Activated CD4-positive, alpha-beta T cell treated with anti-CD3 and anti-CD28 coated beads for 48 hours (primary cell): ENCODE data around the gene CXCR5.
"Not testable (repeated sequence)": the region's sequence is repeated elsewhere in the genome, so short reads cannot be mapped to it uniquely, and the experiment has no call there.

ENCODE experiments used
- DNase-seq: peaks from one replicate; pipeline ENCODE4 v3.0.0-alpha.2; 2020

CXCR5 gene

GRCh38 chr11:118883368-118884071 is at the start of gene CXCR5:
CXCR5 (plus strand) TSS chr11:118883892; CDS start chr11:118883942, 50 bp downstream.
- peak; percentile 78 for DNase-seq

- no peak for DNase-seq
Observed at GRCh38 chr11:118834427-118835028, 49.2 kb upstream of the CXCR5 start.

DNA sequence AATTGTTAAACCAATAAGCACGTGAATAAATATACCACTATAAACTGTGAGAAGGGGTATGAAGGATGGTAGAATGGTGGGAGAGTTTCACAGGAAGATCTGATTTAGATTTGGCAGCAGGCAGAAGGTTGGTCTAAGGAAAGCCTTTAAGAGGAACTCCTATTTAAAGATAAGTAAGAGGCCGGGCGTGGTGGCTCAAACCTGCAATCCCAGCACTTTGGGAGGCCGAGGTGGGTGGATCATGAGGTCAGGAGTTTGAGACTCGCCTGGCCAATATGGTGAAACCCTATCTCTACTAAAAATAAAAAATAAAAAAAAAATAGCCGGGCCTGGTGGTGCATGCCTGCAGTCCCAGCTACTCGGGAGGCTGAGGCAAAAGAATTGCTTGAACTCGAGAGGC is 45.8 kb upstream of the CXCR5 start:
- no peak for DNase-seq

GRCh38 chr11:118838905-118839553 is 44.7 kb upstream of the CXCR5 start:
- peak; percentile 8 for DNase-seq

DNA sequence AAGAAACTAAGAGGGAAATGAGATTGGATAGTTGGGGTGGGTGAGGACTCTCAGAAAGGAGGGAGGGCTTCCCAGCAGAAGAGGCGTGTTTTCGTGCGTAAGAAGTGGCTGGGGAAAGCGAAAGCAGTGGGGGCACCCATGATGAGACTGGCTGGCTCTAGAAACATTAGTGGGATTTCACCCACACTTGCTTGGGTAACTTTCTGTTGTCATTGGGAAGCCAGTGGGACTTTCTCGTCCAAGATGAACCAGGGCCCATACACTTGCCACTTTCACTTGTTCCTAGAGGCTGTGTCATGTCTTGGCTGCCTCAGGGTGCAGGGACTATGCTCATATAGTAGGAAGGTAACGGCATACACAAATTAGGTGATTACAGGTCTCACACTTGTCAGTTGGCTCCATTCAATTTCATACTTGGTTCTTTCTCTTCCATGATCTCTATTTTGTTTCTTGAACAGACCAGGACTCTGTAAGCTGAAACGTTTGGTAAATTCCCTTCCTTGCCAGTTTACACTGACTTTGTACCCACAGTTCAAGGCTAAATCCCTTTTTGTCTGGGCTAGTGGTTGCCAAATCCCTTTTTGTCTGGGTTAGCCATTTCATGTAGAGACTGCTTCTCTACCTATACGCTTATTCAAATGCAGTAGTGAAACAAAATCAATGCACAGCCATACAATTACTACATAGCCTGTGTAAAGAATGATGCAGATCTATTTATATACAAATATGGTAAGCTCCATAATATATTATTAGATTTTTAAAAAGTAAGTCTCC is 42.0 kb upstream of the CXCR5 start:
- DNase-seq = peak; percentile 54

- DNase-seq = no peak
Observed at GRCh38 chr11:118842369-118842768, 41.3 kb upstream of the CXCR5 start.

- DNase-seq = not testable (repeated sequence)
Observed at GRCh38 chr11:118842843-118843242, 40.8 kb upstream of the CXCR5 start.

- DNase-seq = no peak
Observed at GRCh38 chr11:118843565-118843964, 40.1 kb upstream of the CXCR5 start.

- DNase-seq = peak; percentile 31
Observed at GRCh38 chr11:118845369-118845768, 38.3 kb upstream of the CXCR5 start.

GRCh38 chr11:118846181-118846935 is 37.3 kb upstream of the CXCR5 start:
- DNase-seq = no peak

GRCh38 chr11:118849825-118850224 is 33.9 kb upstream of the CXCR5 start:
- no peak for DNase-seq

- DNase-seq = no peak
Observed at GRCh38 chr11:118851970-118852369, 31.7 kb upstream of the CXCR5 start.

DNA sequence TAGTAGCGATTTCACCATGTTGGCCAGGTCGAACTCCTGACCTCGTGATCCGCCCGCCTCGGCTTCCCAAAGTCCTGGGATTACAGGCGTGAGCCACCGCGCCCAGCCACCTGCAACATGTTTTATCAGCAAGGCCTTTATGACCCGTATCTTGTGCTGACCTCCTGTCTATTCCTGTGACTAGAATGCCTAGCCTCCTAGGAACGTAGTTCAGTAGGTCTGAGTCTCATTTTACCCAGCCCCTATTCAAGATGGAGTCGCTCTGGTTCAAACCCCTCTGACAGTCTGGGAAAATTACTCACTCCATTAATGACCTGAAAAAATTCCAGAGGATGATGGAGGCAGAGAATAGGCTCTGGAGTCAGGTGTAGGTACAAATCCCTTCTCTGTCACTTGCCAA is 30.0 kb upstream of the CXCR5 start:
- DNase-seq = no peak

DNA sequence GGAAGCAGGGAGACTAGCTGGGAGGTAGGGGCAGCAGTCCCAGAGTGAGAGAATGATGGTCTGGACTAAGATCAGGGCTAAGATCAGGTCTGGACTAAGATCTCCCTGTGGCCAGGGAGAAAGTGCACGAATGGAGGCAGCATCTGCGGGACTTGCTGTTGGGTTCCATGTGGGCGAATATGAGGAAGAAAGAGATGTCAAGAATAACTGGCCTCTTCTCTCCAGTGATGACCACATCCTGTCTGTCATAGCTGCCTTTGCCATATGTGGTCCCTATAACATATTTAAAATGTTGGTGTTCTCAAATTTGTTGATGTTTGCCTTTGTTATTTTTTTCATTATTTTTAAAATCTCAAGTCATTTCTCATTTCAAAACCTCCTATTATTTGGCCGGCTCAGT is 27.4 kb upstream of the CXCR5 start:
- DNase-seq = no peak

DNA sequence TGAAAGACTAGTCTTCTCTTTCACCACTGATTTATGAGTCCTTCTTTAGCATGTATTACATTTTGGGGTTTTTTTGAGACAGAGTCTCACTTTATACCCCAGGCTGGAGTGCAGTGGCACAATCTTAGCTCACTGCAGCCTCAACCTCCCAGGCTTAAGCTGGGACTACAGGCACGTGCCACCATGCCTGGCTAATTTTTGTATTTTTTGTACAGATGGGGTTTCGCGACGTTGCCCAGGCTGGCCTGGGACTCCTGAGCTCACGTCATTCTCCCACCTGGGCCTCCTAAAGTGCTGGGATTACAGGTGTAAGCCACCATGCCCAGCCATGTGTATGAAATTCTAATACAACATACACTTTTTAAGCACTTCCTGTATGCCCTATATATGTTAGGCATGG is 26.3 kb upstream of the CXCR5 start:
- no peak for DNase-seq

DNA sequence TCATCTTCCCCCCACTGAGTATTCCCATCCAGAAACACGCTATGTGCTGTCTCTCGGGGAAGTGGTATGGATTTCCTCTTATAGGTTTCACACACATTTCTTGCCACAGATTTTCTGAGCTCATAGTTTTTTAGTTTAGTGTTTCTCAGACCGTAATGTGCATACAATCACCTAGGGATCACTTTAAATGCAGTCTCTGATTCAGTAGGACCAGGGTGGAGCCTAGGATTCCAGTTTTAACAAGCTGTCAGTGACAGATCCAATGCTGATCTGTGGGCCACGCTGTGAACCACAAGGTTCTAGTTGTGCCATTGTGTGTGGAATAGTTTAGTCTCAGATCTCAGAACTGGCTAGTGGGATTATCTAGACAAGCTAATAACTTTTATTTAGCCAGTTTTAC is 23.7 kb upstream of the CXCR5 start:
- DNase-seq = no peak

DNA sequence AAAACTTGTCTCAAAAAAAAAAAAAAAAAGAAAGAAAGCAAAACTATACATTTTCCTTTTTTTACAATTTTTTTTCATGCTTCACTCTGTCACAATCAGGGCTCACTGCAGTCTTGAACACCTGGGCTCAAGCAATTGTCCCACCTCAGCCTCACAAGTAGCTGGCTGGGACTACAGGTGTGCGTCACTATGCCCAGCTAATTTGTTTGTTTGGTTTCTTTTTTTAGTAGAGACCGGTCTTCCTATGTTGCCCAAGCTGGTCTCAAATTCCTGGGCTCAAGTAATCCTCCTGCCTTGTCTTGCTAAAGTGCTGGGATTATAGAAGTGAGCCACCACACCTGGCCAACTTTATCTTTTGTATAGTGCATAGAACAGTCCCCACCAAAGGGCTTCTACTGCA is 15.0 kb upstream of the CXCR5 start:
- DNase-seq = no peak

- peak; percentile 60 for DNase-seq
Observed at GRCh38 chr11:118870396-118871343, 13.0 kb upstream of the CXCR5 start.

DNA sequence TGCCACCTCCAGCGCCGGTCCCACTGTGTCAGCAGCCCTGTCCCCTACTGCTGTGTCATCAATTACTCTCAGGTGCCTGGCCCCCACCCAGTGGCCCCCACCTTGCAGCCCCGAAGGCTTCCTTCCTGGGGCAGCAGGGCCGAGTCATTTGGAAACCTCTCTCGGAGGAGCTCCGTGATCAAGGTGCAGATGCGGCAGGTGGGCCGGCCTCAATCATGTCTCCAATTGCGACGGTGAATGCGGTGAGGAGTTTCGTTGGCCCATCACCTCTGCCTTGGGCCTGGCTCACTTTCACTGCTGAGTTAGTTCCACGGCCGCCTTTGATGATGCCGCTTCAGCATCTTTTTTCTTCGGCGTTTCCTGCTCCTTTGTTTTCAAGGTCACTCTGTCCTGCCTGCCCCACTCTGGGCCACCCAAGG is 11.3 kb upstream of the CXCR5 start:
- peak; percentile 78 for DNase-seq

DNA sequence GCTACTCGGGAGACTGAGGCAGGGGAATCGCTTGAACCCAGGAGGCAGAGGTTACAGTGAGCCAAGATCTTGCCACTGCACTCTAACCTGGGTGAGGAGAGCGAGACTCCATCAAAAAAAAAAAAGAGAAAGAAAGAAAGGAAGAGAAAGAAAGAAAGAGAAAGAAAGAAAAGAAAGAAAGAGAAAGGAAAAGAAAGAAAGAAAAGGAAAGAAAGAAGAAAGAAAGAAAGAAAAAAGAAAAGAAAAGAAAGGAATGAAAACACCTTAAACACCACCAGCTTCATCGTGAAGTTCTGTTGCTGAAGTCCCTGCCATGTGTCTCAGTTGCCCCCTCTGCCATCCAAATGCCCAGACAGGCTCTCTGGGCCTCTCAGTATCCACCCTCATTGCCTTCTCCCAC is 9.9 kb upstream of the CXCR5 start:
- DNase-seq = no peak

- DNase-seq = peak; percentile 49
Observed at GRCh38 chr11:118876286-118876685, 7.4 kb upstream of the CXCR5 start.
